ENCODE measurements around the gene RPS5. TPM values are rescaled to one million over a fixed set of nuclear protein-coding genes. Genes with fewer than 3 reads are reported as not detected.
A peak's percentile ranks its signal among the peaks of the same experiment; 100 is the strongest.

RPS5 gene
- total RNA-seq, 5 donors from 2014 or later (not counting 1 experiment from before 2014, with no cell fraction given), result 1,332 to 1,813 (median 1,414) TPM

DNA sequence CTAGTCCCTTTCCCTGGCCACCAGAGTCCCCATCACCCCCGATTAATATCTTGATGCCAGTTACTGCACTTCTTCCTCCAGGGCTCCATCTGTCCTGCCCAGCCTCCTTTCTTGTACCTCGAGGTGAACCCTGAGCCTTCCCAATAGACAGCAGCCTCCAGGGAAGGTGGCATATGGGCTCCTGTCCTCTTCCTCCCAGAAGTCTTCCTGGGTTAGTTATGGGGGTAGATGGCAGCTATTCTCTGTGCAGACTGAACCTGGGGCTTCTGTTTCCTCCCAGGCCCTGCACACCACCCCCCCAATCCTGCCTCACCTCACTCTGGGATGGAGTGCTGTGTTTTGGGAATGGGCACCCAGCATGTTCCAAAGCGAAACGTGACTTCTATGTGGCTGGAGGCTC, 11.0 kb downstream of the RPS5 start:
- no peak overlapping the region for H3K27ac ChIP-seq (ENCODE audit: low read length)
- H3K4me1 ChIP-seq (ENCODE audit: control insufficient read depth in 1 of 2, extremely low read depth in 1 of 2, insufficient read depth in 2 of 2, low read length in 2 of 2), result peaks cover 4 to 27% of the 10 kb centered on the region in 2 experiments
- peak overlapping the region in 1 of 2 donors; percentile 11 for H3K27ac Mint-ChIP-seq
- ChIA-PET CTCF (no interaction called here), POLR2A (no interaction called here)
- H3K4me3 Mint-ChIP-seq, result no peak overlapping the region
- H3K27me3 Mint-ChIP-seq, result peaks cover 5 to 16% of the 10 kb centered on the region in 2 donors
- ATAC-seq (replicated peaks in 1 of 4) (no peak), DNase-seq (no peak)
- H3K27me3 ChIP-seq (replicated peaks in 1 of 2; ENCODE audit: control insufficient read depth in 2 of 2, extremely low read depth in 1 of 2, insufficient read depth in 2 of 2, low read length in 1 of 2), result peaks cover 0 to 38% of the 10 kb centered on the region in 2 experiments
- 89% methylated on average over 3 of the region's 4 CpGs for WGBS (ENCODE audit: insufficient coverage)
- no peaks in the 10 kb centered on the region for H3K9me3 Mint-ChIP-seq
- H3K4me1 Mint-ChIP-seq, result peaks cover 14 to 19% (median 15%) of the 10 kb centered on the region in 3 donors
- H3K36me3 ChIP-seq (ENCODE audit: control insufficient read depth in 2 of 2, extremely low read depth in 1 of 2, insufficient read depth in 1 of 2, low read length in 1 of 2), result peaks cover 10 to 18% of the 10 kb centered on the region in 2 donors
- H3K36me3 Mint-ChIP-seq, result peaks cover 19% of the 10 kb centered on the region
- no peak overlapping the region for H3K4me3 ChIP-seq (ENCODE audit: control insufficient read depth in 1 of 2, extremely low read depth in 1 of 2, low read length in 1 of 2)
- no peaks in the 10 kb centered on the region for H3K9me3 ChIP-seq

GRCh38 chr19:58398545-58398944, 11.5 kb downstream of the RPS5 start:
- DNase-seq (no peak), ATAC-seq (replicated peaks in 1 of 4) (no peak)
- Histone ChIP-seq H3K4me1 (ENCODE audit: control insufficient read depth in 1 of 2, extremely low read depth in 1 of 2, insufficient read depth in 2 of 2, low read length in 2 of 2) (peaks cover 4 to 27% of the 10 kb centered on the region in 2 experiments), H3K27me3 (replicated peaks in 1 of 2; ENCODE audit: control insufficient read depth in 2 of 2, extremely low read depth in 1 of 2, insufficient read depth in 2 of 2, low read length in 1 of 2) (peaks cover 0 to 38% of the 10 kb centered on the region in 2 experiments), H3K9me3 (no peaks in the 10 kb centered on the region), H3K27ac (ENCODE audit: low read length) (no peak overlapping the region), H3K36me3 (ENCODE audit: control insufficient read depth in 2 of 2, extremely low read depth in 1 of 2, insufficient read depth in 1 of 2, low read length in 1 of 2) (peaks cover 10 to 14% of the 10 kb centered on the region in 2 donors), H3K4me3 (ENCODE audit: control insufficient read depth in 1 of 2, extremely low read depth in 1 of 2, low read length in 1 of 2) (no peak overlapping the region)
- Mint-ChIP-seq H3K9me3 (no peaks in the 10 kb centered on the region), H3K27ac (no peak overlapping the region), H3K4me1 (peaks cover 14 to 19% (median 15%) of the 10 kb centered on the region in 3 donors), H3K36me3 (peaks cover 14% of the 10 kb centered on the region), H3K27me3 (peaks cover 5 to 16% of the 10 kb centered on the region in 2 donors), H3K4me3 (no peak overlapping the region)
- POLR2A ChIA-PET, result no interaction called here
- WGBS (ENCODE audit: insufficient coverage), result 100% methylated on average over 3 of the region's 6 CpGs
- CTCF ChIA-PET, result no interaction called here

DNA sequence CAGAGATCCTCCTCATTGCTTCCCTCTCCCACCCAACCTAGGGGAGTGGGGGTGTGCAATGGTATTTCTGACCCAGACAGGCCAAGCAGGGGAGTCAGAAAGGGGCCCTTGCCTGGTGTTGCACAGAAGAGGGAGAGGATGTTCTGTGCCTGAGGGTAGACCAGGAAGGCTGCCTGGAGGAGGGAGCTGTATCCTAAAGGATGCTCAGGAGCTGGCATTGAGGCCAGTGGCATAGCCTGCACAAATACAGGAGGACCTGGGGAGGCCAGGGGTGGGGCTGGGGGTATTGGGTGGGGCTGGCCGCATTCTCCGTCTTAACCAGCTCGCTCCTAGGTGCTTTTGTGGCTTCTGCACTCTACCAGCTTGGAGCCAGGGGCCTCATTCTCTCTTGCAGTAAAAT, 12.8 kb downstream of the RPS5 start:
- H3K36me3 Mint-ChIP-seq, result peaks cover 1% of the 10 kb centered on the region
- H3K9me3 Mint-ChIP-seq, result no peaks in the 10 kb centered on the region
- no peak overlapping the region for H3K27ac Mint-ChIP-seq
- Histone ChIP-seq H3K9me3 (no peaks in the 10 kb centered on the region), H3K4me1 (ENCODE audit: control insufficient read depth in 1 of 2, extremely low read depth in 1 of 2, insufficient read depth in 2 of 2, low read length in 2 of 2) (peaks cover 4 to 27% of the 10 kb centered on the region in 2 experiments), H3K27me3 (replicated peaks in 1 of 2; ENCODE audit: control insufficient read depth in 2 of 2, extremely low read depth in 1 of 2, insufficient read depth in 2 of 2, low read length in 1 of 2) (peaks cover 0 to 38% of the 10 kb centered on the region in 2 experiments), H3K4me3 (ENCODE audit: control insufficient read depth in 1 of 2, extremely low read depth in 1 of 2, low read length in 1 of 2) (no peak overlapping the region), H3K36me3 (ENCODE audit: control insufficient read depth in 2 of 2, extremely low read depth in 1 of 2, insufficient read depth in 1 of 2, low read length in 1 of 2) (peaks cover under 1% of the 10 kb centered on the region in 2 donors), H3K27ac (ENCODE audit: low read length) (no peak overlapping the region)
- H3K4me3 Mint-ChIP-seq, result peak overlapping the region in 2 of 3 donors; percentile 32 to 88
- peaks cover 10 to 18% (median 14%) of the 10 kb centered on the region in 3 donors for H3K4me1 Mint-ChIP-seq
- DNase-seq, result no peak
- ATAC-seq (replicated peaks in 1 of 4), result no peak
- CTCF ChIA-PET, result no interaction called here
- POLR2A ChIA-PET, result no interaction called here
- H3K27me3 Mint-ChIP-seq, result peaks cover 5 to 16% of the 10 kb centered on the region in 2 donors
- 100% methylated on average over 3 of the region's 3 CpGs for WGBS (ENCODE audit: insufficient coverage)

DNA sequence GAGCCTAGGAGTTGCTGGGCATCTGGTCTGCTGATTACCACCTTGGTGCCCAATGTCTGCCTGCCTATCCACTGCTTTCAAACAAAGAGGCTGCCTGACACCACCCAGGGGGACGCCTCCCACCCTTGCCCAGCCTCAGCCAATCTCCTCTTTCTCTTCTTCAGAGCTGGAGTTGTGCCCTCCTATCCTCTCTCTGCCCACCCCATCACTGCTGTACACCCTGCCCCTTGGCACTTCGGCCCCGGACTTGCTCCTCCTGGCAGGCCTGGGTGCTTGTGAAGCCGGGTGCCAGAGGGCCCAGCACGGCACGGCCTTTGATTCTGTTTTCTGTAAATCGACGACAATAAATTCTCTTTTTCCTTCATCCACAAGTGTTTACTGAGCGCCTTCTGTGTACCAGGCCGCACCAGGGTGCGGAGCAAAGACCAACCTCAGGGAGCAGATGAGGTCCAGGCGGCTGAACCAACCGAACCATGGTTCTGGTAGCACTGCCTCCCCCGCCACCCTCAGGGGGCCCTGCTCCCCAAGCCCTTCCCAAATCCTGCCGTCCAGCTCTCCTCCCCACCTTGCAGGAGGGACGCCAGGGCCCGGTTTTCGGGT, 13.3 kb downstream of the RPS5 start:
- no peaks in the 10 kb centered on the region for H3K36me3 ChIP-seq (ENCODE audit: control insufficient read depth in 2 of 2, extremely low read depth in 1 of 2, insufficient read depth in 1 of 2, low read length in 1 of 2)
- peaks cover 10 to 17% (median 14%) of the 10 kb centered on the region in 3 donors for H3K4me1 Mint-ChIP-seq
- no peak for DNase-seq
- peaks cover 4 to 27% of the 10 kb centered on the region in 2 experiments for H3K4me1 ChIP-seq (ENCODE audit: control insufficient read depth in 1 of 2, extremely low read depth in 1 of 2, insufficient read depth in 2 of 2, low read length in 2 of 2)
- no peak overlapping the region for H3K27ac ChIP-seq (ENCODE audit: low read length)
- no peak for ATAC-seq (replicated peaks in 1 of 4)
- H3K9me3 ChIP-seq, result no peaks in the 10 kb centered on the region
- H3K27ac Mint-ChIP-seq, result peak overlapping the region in 1 of 2 donors; percentile 59
- WGBS (ENCODE audit: insufficient coverage), result 73% methylated on average over 16 of the region's 18 CpGs
- H3K4me3 ChIP-seq (ENCODE audit: control insufficient read depth in 1 of 2, extremely low read depth in 1 of 2, low read length in 1 of 2), result peak overlapping the region; percentile 41 to 75
- no peaks in the 10 kb centered on the region for H3K36me3 Mint-ChIP-seq
- peaks cover 0 to 35% of the 10 kb centered on the region in 2 experiments for H3K27me3 ChIP-seq (replicated peaks in 1 of 2; ENCODE audit: control insufficient read depth in 2 of 2, extremely low read depth in 1 of 2, insufficient read depth in 2 of 2, low read length in 1 of 2)
- peak overlapping the region; percentile 84 to 88 (median 86) for H3K4me3 Mint-ChIP-seq
- H3K27me3 Mint-ChIP-seq, result peaks cover 5 to 16% of the 10 kb centered on the region in 2 donors
- ChIA-PET POLR2A (interaction anchor here in 1 of 2 donors (0.7 kb wide), 1 partner anchor 398 kb away, joined by 3 read pairs; no protein-coding TSS in a partner anchor), CTCF (no interaction called here)
- no peaks in the 10 kb centered on the region for H3K9me3 Mint-ChIP-seq

- Histone ChIP-seq H3K4me1 (ENCODE audit: control insufficient read depth in 1 of 2, extremely low read depth in 1 of 2, insufficient read depth in 2 of 2, low read length in 2 of 2) (peaks cover 4 to 23% of the 10 kb centered on the region in 2 experiments), H3K36me3 (ENCODE audit: control insufficient read depth in 2 of 2, extremely low read depth in 1 of 2, insufficient read depth in 1 of 2, low read length in 1 of 2) (no peaks in the 10 kb centered on the region), H3K27ac (ENCODE audit: low read length) (peak overlapping the region; percentile 92), H3K4me3 (ENCODE audit: control insufficient read depth in 1 of 2, extremely low read depth in 1 of 2, low read length in 1 of 2) (peak overlapping the region; percentile 74 to 75), H3K27me3 (replicated peaks in 1 of 2; ENCODE audit: control insufficient read depth in 2 of 2, extremely low read depth in 1 of 2, insufficient read depth in 2 of 2, low read length in 1 of 2) (peaks cover 0 to 28% of the 10 kb centered on the region in 2 experiments), H3K9me3 (no peaks in the 10 kb centered on the region)
- ChIA-PET CTCF (no interaction called here), POLR2A (interaction anchor here in 1 of 2 donors (0.7 kb wide), 1 partner anchor 399 kb away, joined by 3 read pairs; no protein-coding TSS in a partner anchor)
- DNase-seq (peak; percentile 95 to 100 (median 99)), ATAC-seq (replicated peaks in 1 of 4) (peak; percentile 96 to 99 (median 98))
- peak overlapping the region; percentile 84 to 88 for H3K27ac Mint-ChIP-seq
- H3K27me3 Mint-ChIP-seq, result peaks cover 5 to 16% of the 10 kb centered on the region in 2 donors
- no peaks in the 10 kb centered on the region for H3K36me3 Mint-ChIP-seq
- H3K4me3 Mint-ChIP-seq, result peak overlapping the region; percentile 84 to 88 (median 86)
- 4% methylated on average over 61 of the region's 80 CpGs for WGBS (ENCODE audit: insufficient coverage)
- no peaks in the 10 kb centered on the region for H3K9me3 Mint-ChIP-seq
- peaks cover 10 to 14% (median 14%) of the 10 kb centered on the region in 3 donors for H3K4me1 Mint-ChIP-seq
Observed at GRCh38 chr19:58400916-58401839, 14.1 kb downstream of the RPS5 start.

GRCh38 chr19:58401840-58402421, 14.9 kb downstream of the RPS5 start:
- Mint-ChIP-seq H3K27ac (no peak overlapping the region), H3K4me3 (peak overlapping the region; percentile 24 to 88 (median 84)), H3K9me3 (no peaks in the 10 kb centered on the region), H3K27me3 (peaks cover 5 to 14% of the 10 kb centered on the region in 2 donors), H3K4me1 (peaks cover 17 to 18% (median 18%) of the 10 kb centered on the region in 3 donors), H3K36me3 (no peaks in the 10 kb centered on the region)
- no peak for ATAC-seq (replicated peaks in 1 of 4)
- ChIA-PET POLR2A (no interaction called here), CTCF (no interaction called here)
- peak in 1 of 35 experiments; percentile 27 for DNase-seq
- H3K9me3 ChIP-seq, result no peaks in the 10 kb centered on the region
- 94% methylated on average over 5 of the region's 23 CpGs for WGBS (ENCODE audit: insufficient coverage)
- H3K27ac ChIP-seq (ENCODE audit: low read length), result peak overlapping the region; percentile 92
- no peaks in the 10 kb centered on the region for H3K36me3 ChIP-seq (ENCODE audit: control insufficient read depth in 2 of 2, extremely low read depth in 1 of 2, insufficient read depth in 1 of 2, low read length in 1 of 2)
- H3K4me3 ChIP-seq (ENCODE audit: control insufficient read depth in 1 of 2, extremely low read depth in 1 of 2, low read length in 1 of 2), result peak overlapping the region; percentile 74 to 75
- peaks cover 0 to 26% of the 10 kb centered on the region in 2 experiments for H3K27me3 ChIP-seq (replicated peaks in 1 of 2; ENCODE audit: control insufficient read depth in 2 of 2, extremely low read depth in 1 of 2, insufficient read depth in 2 of 2, low read length in 1 of 2)
- H3K4me1 ChIP-seq (ENCODE audit: control insufficient read depth in 1 of 2, extremely low read depth in 1 of 2, insufficient read depth in 2 of 2, low read length in 2 of 2), result peaks cover 4 to 21% of the 10 kb centered on the region in 2 experiments
